ENCODE data around the gene DNAJB12.
"Not testable (repeated sequence)": the region's sequence is repeated elsewhere in the genome, so short reads cannot be mapped to it uniquely, and the experiment has no call there.

Gene DNAJB12

DNA sequence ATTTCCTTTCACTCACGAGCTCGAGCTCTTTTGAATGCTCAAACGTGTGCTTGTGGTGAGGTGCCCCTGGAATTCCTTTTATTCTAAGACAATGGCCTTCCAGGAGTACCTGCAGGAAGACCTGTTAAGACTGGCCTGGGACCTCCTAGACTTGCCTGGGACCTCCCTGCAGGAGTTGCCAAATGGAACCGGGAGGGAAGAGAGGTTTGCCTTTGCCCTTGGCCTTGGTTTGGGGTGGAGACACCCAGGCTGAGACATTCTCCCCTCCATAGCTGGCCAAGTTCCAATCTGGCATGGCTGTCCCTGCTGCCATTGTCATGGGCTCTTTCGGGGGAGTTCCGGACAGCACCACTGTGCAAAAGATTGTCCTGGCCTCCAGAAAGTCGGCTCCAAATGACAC is 39.7 kb downstream of the DNAJB12 start:
- no peak for DNase-seq

- no peak for DNase-seq
Measured at GRCh38 chr10:72314263-72314662, 40.5 kb downstream of the DNAJB12 start.

- DNase-seq: no peak
Measured at GRCh38 chr10:72312865-72313391, 41.8 kb downstream of the DNAJB12 start.

GRCh38 chr10:72311667-72312066 is 43.1 kb downstream of the DNAJB12 start:
- DNase-seq: no peak

DNA sequence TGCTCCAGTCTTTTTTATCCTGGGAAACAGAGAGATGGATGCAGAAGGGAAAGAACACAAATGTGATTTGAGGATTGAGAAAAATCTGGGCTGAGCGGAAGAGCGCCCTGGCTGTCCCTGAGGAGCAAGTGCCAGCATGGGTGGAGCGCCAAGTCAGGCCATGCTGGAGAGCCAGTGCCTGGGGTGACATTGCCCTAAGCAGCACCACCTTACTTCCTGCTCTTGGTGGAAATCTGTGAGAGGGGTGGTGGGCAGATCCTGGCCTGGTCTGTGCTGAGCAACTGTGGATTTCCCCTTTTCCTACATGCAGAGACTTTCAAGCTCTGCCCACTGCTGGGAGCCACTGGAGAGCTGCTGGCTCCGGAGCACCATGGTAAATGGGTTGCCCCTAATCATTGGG is 44.1 kb downstream of the DNAJB12 start:
- DNase-seq: no peak

DNA sequence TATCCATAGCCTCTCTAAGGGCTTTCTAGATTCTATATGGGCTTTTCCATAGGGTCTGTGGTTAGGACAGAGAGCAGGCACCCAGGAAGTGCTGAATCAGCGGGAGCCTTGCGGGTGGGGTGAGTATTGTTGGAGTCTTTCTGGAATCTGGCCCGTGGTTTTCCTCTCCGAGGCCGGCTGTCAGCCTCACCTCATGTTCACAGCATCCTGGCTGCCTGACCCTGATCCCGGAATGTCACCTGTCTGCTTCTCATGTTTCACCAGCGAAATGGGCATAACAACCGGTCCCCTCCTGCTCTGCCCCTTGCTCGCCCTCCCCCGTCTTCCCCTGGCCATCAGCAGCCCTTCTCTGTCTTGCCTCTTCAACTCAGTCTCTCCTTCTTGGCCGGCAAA is 44.5 kb downstream of the DNAJB12 start:
- no peak for DNase-seq

- no peak for DNase-seq
Measured at GRCh38 chr10:72309290-72310240, 45.2 kb downstream of the DNAJB12 start.

DNA sequence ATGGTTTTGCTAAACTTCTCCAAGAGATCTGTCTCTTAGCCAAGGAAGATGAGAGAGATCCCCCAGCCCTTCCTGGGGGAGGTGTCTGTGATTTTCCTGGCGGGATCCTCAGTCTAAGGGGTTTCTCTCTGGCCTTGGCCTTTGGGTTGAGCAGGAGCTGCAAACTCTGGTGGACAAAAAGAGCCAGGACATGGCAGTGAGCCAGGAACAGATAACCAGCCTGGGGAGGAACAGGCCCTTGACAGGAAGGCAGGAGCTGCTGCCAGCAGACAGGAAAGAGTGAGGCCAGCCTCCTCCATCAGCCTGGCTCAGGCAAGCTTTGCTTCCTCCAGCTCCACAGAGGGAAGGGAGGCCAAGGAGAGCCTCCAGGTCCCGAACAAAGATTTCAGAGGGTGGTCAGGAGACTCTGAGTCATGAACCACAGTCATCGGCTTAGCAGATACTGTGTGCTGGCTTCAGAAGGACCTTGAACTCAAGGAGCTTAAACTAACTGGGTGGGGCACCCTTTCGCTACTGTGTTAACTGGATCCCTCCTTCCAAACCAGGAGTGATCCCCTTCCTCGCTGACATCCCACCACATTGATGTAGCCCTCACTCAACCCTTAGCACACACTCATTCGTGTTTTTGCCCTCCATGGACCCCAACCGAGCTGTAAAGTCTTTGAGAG is 46.3 kb downstream of the DNAJB12 start:
- DNase-seq: peak; percentile 64

- not testable (repeated sequence) for DNase-seq
Measured at GRCh38 chr10:72307711-72308110, 47.0 kb downstream of the DNAJB12 start.

DNA sequence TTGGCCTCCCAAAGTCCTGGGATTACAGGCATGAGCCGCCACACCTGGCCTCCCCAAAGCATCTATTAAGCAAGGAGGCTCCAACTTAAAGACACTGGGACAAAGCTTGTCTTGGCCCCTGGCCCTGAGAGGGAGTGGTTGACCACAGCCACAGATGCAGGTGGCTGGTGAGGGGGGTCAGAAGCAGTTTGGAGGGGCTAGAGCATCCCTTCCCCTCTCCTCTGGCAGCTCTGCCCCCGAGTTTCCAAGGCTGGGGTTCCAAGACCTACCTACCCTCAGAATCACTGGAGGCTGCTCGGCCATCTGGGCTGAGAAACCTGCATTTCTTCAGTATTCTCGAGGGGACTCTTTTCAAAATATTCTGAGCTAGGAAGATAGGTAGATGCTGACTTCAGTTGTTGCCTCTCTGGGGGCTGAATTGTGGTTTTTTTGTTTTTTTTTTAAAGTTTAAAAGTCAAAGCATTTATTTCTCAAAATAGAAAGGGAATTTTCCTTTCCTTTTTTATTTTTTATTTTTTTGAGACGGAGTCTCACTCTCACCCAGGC is 48.4 kb downstream of the DNAJB12 start:
- DNase-seq: no peak

DNA sequence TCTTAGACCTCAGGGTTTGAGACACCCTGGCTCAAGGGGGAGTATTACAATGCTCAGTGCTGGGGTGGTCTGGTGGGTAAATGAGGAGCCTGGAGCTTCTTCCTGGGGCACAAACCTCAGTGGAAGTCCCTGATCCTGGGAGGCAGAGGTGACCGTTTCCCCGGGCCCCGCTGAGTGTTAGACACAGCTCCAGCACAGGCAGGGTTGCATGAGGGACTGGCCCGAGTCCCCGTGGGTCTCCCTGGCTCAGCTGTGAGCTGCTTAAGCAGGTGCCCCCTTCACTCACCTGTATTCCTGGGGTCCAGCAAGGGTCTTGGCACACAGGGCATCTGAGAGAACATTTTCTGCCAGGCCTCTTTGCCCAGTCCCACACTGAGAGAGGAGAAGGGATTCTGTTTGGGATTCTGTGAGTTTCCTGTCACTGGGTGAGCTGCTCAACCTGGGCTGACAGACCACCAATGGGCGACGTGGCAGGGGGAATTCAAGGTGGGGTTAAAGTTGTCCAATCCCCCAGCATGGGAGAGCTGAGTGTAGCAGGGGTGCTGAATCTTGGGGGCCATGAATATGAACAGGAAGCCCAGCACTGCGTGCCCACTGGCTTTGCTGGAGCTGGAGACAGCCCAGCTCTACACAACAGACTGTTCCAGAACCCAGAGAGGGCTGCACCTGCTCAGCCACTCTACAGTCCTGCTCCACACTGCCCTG is 51.1 kb downstream of the DNAJB12 start:
- no peak for DNase-seq

DNA sequence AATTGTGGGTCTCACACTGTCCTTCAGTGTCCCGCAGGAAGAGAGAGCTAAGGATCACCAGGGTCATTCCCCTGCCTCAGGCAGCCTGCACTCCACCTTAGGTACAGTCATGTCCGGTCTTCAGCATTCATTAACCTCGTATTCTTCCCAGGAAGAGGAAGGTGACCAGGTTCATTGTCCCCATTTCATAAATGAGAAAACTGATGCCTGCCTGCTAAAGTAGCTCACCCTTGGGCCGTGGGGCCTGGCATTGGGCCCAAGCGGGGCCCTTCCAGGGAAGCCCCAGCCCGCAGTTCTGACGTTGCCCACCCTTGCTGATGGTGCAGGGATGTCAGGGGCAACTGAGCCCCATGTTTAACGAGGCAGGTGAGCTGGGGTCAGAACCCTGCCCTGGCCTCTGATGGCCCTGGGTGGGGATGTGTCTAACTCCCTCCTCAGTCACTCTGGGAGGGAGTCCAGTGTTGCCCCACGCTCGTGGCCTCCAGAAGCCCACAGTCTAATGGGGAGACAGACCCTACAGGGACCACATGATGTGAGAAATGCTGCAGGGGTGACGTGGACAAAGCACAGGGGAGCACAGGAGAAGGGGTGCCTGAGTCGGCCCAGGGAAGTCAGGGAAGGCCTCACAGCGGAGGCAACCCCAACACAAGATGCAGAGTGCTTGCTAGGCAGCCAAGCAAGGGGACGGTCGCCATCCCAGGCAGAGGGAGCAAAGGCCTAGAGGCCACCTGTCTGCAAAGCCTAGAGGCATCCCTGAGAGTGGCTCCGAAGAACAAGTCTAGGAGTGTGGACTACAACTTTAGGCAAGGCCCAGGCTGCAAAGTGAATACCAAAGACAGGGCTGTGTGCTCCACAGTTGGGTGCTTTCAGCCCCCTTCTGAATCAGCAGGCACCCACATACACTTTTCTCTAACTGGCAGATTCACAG is 55.9 kb downstream of the DNAJB12 start:
- DNase-seq: no peak

DNA sequence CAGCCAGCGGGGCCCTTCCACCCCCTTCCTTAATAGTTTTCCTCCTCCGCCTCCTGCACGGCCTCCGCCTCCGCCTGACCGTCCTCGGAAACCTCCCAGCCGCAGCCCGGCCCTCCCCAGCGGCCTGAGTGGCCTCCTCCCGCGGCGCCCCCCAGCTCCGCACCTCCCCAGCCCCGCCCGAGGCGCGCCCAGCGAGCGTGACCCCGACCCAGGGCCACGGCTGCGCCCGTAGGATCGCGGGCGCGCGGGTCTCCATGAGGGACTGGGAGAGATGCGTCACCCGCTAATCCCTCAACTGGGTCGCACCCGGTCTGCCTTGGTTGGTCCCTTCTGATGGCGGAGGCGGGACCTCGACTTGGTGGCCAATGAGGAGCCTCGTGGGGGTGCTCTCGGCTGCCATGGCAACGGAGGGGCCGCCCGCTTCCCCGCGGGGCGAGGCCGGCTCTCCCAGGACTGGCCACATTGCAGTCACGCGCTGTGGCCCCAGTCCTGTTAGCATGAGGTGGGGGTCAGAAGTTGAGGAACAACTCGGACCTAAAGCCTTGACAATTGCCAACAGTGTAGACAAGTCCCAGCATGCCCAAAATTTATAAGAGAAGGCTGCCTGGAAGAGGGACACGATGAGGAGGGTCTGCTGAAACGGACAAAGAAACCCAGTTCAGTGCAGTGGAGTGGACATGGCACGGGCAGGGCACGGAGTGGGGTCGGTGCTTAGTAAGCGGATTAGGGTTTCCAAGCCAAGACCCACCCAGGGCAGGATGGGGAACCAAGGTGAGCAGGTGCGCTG is 56.7 kb downstream of the DNAJB12 start:
- DNase-seq: peak; percentile 99

DNA sequence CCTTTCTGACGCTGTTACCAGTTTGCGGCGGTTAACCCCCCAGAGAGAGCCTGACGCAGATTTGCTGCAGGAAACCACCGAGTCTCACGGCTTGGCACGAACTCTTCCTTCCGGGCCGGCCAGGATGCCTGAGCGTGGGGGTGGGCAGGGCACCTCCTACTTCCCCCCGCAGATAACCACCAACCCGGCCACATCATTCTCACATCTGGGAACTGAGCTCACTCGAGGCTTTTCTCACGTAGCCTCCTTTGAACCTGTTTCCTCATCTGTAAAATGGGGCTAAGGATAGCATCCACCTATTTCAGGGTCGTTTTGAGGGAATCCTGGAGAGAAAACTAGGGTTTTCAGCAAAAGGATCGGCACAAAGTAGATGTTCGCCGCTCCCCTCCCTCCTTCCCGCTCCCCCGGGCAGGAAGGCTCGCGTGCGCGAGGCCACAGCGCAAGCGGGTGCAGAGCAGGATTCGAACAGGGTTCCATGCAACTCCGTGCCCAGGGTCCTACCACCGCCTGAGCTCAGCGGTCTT is 57.4 kb downstream of the DNAJB12 start:
- DNase-seq: peak; percentile 99

- not testable (repeated sequence) for DNase-seq
Measured at GRCh38 chr10:72296829-72297280, 57.9 kb downstream of the DNAJB12 start.

DNA sequence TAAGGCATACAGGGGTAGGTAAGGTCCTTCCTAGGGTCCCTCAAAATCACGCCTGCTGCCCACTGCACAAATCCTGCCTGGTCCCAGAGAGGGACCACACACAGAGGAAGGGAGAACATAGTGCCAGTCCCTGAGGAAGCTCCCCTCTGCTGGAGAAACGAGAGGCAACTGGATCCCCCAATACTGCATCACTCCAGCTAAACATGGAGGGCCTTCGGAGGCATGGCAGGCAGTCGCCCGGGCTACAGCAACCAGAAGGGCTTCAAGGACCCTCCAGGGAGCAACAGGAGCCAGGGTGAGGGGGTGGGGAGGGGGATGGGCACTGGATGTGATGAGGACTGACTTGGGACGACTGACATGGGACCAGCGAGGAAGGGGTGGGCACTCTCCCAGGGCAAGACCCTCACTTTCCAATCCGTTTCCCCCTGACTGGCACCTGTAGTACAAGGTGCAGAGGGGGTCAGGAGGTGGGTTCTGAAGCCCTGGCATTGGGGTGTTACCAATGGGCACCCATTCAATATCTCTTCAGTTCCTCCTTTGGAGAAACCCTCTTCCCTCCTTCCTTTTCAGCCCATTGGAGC is 59.3 kb downstream of the DNAJB12 start:
- DNase-seq: no peak

GRCh38 chr10:72292223-72292691 is 62.5 kb downstream of the DNAJB12 start:
- DNase-seq: peak; percentile 85

DNA sequence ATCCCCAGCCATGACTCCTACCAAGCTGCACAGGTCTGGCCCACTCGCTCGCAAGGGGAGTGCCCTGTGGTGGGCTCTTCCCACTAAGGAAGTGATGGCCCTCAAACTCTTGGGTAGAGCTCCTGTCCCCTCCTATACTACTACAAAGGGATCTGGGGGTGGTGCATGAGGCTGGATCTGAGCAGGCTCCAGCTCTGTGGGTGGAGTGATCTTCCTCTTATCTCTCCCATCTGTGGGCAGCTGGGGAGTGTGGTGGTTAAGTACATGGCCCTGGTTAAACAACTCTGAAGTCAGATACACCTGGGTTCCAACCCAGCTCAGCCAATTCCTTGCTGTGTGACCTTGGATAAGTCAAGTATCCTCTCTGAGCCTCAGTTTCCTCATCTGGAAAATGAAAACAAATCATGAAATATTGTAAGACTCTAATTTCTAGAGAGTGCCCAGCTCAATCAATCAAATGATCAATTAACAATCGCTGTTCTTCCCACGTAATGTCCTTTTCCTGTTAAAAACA is 63.6 kb downstream of the DNAJB12 start:
- peak; percentile 64 for DNase-seq

DNA sequence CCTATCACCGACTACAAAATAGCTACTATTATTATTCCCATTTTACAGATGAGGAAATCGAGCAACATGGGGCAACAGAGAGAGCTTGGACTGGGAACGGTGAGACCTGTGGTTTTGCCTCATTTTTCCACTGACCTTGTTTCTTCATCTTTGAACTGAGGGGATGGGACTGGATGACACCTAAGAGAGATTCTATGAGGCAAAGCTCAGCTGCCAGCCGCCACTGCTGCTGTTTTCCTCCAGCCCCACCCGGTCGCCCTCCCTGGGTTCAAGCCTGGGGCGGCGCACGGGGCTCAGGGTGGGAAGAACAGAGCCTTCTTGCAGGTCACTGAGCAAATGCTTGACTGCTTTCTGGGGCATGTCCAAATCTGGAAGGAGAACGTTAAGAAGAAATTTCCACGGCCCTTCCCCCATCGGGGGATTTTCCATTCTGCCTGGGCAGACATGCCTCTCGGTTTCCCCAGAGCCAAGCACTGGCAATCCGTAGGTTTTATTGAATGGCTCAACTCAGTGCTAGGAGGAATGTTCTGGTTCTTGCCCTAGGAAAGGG is 68.7 kb downstream of the DNAJB12 start:
- no peak for DNase-seq

DNA sequence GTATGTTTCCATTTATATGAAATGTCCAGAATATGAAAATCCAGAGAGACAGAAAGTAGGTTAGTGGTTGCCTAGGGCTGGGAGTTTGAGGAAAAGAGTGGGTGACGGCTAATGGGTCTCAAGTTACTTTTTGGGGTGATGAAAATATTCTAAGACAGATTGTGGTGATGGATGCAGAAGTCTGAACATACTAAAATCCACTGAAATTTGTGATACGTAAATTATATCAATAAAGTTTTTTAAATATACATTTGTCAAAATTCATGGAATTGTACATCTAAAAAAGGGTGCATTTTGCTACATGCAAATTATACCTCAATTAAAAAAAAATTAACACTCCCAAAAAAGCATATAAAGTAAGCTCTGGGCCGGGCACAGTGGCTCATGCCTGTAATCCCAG is 71.6 kb downstream of the DNAJB12 start:
- no peak for DNase-seq

Data from activated CD4-positive, alpha-beta T cell treated with anti-CD3 and anti-CD28 coated beads, Interleukin-10, Interleukin-2, amounts not matched to agents 100 ng/mL and 50 ng/mL, durations not matched to agents 16 hours and 8 hours (primary cell).